Fibroblast of villous mesenchyme (primary cell): Measurements from ENCODE around the gene PNLIP. TPM values are rescaled to one million over a fixed set of nuclear protein-coding genes. Genes with fewer than 3 reads are reported as not detected.

Experiments used
- DNase-seq: peaks from one replicate; pipeline ENCODE4 v3.0.0-alpha.2; 2010; ENCODE audit warnings: low read depth
- H3K4me3 ChIP-seq: 2 replicates; pipeline ENCODE4 v1.5.1; 2011; ENCODE audit warnings: low read depth, mild to moderate bottlenecking, low read length
- CTCF ChIP-seq: IDR thresholded peaks from 2 replicates; pipeline ENCODE4 v1.5.1; 2012; ENCODE audit warnings: low read depth, mild to moderate bottlenecking, low read length; ENCODE audit not compliant: insufficient read depth
- total RNA-seq: library from RNA; depleted of rRNA; stranded (reverse); fragments of >200 nt; gene quantifications from 2 replicates; pipeline ENCODE4 v1.2.3, GENCODE V29; 2012

PNLIP gene
- not detected in 2 replicates for total RNA-seq

GRCh38 chr10:116545756-116546155, at the start of gene PNLIP:
PNLIP (plus strand) TSS chr10:116545931; CDS start chr10:116546093, 162 bp downstream.
- no peak for DNase-seq
- no peak within 1 kb of the TSS for H3K4me3 ChIP-seq
- no peak for TF ChIP-seq CTCF

- no peak overlapping the region for H3K4me3 ChIP-seq
- TF ChIP-seq CTCF, result no peak
- no peak for DNase-seq
Observed at GRCh38 chr10:116504786-116505185, 40.9 kb upstream of the PNLIP start.

GRCh38 chr10:116510565-116510964, 35.2 kb upstream of the PNLIP start:
- TF ChIP-seq CTCF, result no peak
- DNase-seq, result no peak
- H3K4me3 ChIP-seq, result no peak overlapping the region

- H3K4me3 ChIP-seq, result no peak overlapping the region
- TF ChIP-seq CTCF, result no peak
- no peak for DNase-seq
Observed at GRCh38 chr10:116511365-116511764, 34.4 kb upstream of the PNLIP start.

GRCh38 chr10:116521424-116522290, 24.1 kb upstream of the PNLIP start:
- peak; percentile 45 for DNase-seq
- no peak overlapping the region for H3K4me3 ChIP-seq
- peak; percentile 81 for TF ChIP-seq CTCF

- no peak for TF ChIP-seq CTCF
- H3K4me3 ChIP-seq, result no peak overlapping the region
- DNase-seq, result no peak
Observed at GRCh38 chr10:116522803-116523381, 22.8 kb upstream of the PNLIP start.
